G401.6 (cell line): ENCODE results near the gene PHACTR3.

ENCODE experiments used
- FAIRE-seq: peaks from 2 replicates; lab custom pipeline; 2012; peaks lifted over from hg19 to GRCh38; lab: Jason Lieb, UNC

The PHACTR3 gene

DNA sequence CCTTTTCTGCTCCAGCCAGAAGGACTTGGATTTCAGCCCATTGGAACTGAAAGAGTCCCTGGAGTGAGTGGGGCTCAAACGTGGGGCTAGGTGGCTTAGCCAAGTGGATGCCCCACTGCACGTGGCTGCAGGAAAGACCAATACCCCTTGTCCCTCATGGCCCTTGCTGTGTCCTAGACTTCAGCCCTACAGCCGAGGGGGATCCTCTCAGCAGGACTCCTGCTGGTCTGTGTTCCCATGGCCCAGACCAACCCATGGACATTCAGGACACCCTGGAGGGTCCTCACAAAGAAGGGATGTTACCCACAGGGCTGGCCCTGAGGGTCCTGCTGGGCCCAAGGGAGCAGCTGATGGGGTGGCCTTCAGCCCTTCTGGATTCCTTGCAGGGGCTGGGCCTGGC, 30.0 kb upstream of the PHACTR3 start:
- no peak for FAIRE-seq

DNA sequence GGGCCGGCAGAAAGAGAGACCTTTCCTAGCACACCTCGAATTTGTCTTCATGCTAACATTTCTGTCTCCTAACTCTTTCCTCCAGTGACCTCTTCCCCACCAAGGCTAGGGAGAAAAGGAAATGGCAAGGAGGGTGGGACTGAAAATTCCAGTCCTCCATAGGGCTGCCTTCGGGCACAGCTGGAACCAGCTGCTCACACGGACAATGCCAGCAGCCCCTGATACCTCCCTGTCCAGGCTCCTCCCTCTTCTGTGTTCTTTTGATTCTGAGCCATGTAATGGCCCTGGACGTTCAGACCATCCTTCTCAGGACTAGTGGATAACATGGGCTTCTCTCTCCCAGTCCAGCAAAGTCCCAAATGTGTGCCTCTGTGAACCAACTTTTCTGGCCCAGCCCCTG, 29.1 kb upstream of the PHACTR3 start:
- FAIRE-seq, result no peak

DNA sequence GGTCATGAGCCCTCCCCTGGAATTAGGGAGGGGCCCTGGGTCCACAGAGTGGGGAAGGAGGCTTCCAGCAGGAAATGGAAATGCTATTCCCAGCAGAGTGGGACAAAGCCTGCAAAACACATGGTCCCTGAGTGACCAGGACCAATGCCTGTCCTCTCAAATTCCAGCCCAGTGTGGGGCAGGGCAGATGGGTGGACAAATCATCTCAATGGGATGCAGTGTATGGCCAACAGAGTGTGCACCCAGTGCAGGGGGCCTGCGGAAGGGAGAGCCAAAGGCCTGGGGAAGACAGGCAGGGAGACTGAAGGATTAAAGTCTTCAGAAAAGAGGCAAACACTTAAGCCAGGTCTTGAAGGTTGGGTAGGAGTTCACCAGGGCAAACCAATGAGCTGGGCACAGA, 28.7 kb upstream of the PHACTR3 start:
- FAIRE-seq, result no peak

DNA sequence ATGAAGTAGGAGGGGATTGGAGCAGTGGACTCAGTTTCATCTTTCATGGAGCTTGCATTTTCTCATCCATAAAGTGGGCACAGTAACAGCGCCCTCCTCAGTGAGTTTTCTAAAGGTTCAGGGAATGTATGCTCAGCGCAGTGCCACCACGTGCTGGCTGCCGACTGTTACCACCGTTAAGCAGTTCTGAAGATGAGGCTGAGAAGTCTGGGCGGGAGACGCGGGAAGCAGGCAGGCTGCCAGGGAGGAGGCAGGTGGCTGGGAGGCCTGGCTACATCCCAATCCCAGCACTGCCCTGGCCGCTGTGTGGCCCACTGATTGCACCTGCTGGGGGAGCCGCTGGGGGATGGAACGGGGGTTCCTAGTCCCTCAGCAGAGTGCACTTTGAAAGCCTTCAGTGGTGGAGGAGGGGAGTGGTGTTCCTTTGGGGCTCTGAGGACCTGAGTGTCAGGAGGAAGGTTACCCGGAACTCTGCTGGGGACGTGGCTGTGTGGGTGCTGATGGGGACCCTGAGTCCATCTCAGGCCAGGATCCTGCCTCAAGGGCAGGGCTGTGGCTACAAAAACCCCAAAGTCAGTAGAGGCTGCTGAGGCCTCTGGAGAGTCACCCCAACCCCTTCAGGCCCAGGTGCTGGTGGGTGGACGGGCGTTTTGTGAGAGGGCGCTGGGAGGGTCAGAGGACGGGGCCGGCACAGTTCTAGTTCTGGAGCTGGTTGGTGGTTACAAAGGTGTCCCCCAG, 28.0 kb upstream of the PHACTR3 start:
- FAIRE-seq, result no peak

DNA sequence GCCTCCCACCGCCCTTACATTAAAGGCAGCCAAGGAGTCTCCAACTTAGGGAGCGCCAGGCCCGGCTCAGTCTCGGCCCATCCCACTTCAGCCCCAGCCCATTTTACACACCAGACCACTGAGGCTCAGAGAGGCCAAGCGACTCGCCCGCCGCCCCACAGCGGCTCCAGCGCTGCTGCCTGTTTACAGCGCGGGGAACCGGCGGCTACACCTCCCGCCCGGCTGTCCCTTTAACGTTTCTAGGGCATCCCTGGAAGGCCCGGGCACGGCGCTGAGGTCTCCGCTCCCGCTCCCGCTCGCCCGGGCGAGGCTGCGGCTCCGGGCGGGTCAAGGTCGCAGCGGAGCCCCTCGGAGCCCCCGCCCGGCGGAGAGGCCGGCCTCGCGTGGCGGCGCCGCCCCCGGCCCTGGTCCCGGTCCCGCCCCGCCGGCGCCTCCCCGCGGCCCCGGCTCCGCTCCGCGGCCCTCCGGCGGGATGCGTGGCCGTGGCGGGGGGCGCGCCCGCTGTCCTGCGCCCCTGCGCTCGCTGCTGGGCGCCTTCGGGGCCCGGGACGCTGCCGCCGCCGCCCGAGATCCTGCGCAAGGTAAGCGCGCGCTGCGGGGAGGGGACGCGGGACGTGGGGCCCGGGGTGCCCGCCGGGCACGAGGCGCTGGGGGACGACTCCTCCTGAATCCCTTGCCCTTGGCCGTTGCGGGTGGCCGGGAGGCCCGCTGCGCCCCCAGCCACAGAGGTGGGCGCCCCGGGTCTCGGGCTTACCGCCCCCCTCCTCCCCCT, 27.1 kb upstream of the PHACTR3 start:
- no peak for FAIRE-seq

DNA sequence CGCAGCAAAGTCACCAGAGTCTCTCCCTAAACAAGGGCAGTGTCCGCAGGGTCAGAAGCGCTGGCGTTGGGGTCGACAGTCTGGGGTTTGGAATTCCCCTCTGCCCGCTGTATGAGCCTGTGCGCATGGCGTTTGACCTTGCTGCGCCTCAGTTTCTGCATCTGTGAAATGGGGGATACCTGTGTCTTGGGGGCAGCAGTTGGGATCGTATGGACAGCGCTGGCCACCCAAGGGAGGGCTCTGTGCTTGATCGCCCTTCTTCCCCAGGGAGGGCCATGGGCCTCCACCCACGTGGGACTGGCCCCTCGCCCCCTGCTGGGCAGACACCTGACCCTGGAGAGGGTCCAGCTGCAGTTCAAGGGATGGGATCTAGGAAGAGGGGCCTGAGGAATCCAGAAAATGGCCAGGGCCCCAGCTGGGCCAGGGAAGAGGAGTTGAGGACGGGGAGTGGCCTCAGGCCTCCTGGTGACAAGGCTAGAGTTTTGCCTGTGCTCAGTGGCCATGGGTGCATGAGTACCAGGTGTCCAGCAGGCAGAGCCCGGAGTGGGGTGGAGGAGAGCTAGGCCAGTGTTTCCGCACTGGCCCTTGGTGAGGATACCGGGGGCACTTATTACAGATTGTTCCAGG, 26.4 kb upstream of the PHACTR3 start:
- no peak for FAIRE-seq

DNA sequence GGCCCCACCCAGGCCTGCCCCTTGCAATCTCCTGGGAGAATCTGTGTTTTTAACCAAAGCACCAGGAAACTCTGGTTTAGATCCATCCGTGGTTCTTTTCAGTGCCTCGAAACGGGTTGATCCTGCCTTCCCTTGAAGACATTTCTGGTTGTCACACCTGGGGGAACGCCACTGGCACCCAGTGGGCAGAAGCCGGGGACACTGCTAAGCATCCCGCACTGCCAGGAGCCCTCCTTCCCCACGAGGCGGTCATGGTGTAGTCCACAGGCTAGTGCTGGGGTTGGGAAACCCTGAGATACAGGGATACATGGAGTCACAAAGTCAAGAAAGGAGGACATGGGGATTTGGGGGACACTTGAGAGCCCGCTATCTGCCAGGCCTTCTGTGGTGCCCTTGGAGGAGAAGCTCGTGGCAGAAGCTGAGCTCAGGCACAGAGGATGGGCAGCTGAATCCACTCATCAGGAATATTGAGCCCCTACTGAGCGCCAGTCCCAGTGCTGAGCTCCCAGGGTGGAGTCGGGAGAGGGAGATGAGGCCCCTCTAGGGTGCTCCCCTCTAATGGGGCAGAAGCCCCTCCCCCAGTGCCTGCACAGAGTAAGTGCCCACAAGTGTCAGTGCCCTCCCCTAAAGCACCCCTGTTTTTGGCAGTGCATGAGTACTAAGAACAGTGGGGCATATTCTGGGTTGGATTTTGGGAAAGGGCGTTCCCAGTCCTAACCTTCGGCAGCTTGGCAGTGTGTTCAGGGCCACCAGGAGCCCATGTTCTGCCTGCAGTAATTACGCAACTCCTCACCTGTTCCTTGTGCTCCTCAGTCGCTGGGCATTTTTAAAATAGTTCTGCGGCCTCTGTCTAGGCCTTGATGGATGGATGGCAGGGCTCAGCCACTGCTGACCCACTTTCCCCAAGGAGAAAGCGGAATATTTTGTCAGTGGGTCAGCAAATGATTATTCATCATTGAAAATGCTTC, 25.6 kb upstream of the PHACTR3 start:
- no peak for FAIRE-seq

DNA sequence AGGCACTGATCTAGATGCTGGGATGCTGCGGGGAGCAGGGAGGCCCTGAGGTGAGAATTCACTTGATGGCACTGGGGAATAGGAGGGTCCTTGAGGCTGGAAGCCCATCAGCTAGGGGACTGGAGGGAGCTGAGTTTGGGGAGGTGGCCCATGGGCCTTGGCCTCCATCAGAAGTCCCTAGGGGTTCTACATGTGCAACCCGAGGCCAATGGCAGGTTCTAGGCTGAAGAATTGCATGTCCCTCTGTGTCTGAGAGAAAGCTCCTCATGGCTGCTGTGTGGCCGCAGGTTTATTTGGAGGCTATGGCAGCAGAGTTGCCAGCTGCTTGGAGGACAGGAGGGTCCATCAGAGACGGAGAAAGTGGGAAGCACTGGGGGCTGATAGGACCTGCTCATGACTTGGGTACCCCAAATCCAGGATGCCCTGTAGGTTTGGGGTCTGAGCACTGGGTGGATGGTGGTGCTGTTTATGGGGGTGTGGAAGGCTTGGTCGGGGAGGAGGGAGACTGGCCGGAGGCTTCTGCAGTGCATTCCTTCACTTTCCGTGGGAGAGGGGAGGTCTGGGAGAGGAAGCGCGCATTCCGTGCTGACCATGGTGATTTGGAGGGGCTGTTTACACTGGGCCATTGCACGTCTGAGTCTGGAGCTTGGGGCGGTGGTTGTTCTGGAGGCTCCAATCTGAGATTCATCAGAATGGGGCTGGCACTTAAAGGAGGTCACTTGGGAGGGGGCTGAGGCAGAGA, 24.8 kb upstream of the PHACTR3 start:
- no peak for FAIRE-seq

DNA sequence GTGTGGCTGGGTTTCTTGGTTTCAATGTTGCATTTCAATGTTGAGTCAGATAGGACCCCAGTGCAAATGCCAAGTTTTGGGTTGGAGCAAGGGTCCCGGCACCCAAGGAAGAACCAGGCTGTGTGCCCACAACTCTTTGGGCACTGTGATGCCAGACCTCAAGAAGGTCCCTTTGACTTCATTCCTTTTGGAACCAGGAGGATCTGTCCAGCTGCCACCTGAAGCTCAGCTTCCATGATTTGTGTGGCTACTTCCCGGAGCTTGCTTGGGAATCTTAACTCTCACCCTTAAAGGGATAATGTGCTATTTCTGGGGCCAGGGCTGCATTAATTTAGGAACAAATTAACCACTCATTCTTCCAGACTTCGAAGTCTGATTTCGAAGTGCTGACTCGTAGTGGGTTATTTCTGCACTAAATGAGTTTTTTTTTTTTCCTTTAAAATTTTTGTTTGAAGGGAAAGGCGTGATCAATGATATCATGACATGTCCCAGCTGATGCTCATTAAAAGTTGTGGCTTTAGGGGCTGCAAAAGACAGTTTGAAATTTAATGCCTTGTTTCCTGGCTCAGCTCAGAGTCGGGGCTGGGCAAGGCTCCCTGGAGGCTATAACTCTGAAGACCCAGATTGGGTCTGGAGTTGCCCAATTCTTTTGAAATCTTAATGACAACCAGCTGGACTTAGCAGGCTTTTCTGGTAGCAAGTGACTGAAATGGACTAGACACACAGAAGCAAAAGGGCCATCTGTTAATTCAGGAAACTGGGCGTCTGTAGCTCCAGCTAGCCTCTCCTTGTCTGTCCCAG, 24.0 kb upstream of the PHACTR3 start:
- no peak for FAIRE-seq

DNA sequence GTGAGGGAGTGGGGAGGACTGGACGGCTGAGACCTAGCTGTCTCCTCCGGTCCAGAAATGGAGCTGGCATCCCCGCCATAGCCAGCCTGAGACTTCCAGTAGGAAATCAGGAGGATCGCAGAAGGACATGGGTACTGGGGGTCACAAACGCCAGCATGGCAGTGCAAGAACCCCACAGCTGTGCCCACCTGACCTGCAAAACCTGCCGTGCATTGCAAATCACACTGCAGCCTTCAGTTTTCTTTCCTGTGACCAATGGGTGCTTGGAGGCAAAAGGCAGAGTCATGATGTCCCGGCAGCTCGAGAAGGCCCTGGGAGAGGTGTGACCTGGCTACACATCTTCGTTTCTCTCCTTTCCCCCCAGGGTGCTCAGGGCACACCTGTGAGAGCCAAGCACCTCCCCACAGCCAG, 23.3 kb upstream of the PHACTR3 start:
- no peak for FAIRE-seq

DNA sequence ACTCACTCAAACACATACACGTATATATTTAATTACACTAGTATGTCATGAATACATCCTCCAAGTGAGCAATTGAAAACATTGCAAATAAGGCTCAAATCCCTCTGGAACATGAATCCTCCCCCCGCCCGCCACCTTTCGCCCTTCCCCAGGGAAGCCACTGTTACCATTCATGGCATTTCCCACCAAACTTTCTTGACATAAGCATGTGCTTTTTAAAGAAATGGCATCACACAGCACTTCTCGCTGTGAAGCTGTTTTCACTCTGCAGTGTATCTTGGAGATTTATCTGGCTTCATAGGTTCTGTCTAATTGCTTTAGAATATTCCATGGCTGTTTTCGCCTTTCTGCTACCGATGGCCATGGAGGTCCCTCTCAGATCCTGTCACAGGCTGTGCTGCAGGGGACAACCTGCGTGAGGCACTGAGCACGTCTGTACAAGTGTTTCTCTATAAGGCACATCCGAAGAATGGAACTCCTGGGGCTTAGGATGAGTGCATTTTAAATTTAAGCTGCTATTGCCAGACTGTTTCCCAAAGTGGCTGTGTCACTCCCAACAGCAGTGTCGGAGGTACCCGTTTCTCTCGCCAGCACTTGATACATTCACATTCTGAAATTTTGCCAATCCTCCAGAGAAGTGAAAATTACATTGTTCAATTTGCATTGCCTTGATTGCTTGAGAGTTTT, 22.2 kb upstream of the PHACTR3 start:
- no peak for FAIRE-seq

DNA sequence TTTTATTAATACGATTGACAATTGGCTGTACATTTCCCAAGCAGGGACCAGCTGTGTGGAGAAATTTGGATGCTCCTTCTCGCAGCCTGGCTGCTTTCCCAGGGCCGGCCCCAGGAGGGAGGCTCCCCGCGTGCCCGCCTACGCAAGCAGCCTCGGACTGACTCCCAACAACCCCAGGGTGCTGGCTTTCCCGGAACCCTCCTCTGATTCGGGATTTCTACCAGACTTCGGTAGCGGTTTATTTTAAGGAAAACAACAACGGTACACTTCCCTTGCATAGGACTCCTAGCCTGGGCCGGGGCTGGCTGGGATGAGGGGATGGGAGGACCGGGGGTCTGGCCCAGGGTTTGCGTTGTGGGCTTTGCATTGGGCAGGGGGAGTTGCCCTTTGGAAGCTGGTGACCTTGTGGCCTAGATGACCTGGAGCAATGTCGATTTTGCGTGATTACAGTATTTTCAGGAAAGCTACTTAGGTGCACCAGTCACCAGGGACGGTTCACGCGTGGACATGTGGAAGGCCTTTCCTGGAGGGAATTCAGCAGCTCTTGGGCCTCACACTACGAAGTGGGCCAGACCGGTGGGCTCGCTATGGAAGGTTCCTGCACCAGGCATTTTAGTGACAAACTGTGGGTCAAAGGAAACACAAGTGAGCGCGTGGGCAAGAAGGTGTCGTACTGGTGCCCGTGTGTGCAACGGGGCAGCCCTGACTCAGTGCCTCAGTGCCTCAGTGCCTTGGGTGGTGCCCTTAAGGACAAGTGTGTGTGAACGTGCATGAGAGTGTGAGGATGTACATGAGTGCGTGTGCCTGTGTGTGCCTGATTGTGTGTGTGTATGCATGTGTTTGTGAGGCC, 20.7 kb upstream of the PHACTR3 start:
- no peak for FAIRE-seq

DNA sequence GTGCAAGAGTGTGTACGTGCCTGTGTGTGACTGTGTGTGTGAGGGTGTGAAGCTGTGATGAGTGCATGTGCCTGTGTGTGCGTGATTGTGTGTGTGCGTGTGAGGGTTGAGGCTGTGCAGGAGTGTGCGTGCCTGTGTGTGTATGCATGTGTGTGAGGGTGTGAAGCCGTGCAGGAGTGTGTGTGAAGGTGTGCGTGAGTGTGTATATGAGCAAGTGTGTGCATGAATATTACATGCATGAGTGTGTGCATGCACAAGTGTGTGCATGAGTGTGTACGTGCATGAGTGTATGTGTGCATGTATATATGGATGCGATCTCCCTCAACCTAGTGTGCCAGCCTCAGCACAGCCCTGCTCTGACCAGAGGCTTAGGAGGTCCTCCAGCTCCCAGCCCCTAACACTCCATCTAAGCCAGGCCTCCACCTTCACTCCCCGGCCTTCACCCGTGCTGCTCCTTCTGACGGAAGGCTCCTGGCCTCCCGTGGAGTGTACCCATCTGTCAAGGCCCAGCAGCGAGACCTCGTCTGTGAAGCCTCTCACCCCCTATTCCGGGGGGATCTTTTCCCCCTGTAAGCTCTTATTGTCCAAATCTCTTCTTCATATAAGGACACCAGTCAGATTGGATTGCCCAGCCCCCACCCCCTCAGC, 19.9 kb upstream of the PHACTR3 start:
- no peak for FAIRE-seq

DNA sequence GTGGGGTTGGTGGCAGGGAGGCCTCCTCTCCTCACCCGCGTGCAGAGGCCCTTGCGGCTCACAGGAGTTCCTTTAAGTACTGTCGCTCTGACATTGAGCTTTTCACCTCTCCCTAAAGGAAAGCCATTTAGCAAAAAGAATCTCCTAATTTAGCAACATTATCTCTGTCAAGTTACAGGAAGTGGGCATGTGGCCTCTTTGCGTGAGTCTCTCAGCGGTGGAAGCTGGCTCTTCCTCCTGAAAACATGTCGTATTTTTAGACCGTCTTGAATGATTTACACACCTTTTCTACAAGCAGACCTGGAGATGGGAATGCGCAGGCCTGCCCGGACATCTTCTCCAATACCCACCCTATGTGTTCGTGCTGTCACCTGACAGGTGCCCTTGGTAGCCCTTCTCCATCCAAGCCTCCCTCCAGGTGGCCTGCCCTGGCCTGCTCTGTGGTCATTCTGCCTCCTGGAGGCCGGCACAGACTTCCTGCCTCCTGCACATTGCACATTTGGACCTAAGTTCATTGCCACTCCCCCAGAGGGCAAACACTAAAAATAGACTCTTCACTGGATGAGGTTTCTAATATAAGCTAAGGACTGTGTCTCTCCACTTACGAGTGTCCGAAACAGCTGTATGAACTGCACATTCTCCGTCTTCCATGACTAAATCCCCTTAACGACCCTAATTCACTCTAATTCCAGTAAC, 18.5 kb upstream of the PHACTR3 start:
- no peak for FAIRE-seq

DNA sequence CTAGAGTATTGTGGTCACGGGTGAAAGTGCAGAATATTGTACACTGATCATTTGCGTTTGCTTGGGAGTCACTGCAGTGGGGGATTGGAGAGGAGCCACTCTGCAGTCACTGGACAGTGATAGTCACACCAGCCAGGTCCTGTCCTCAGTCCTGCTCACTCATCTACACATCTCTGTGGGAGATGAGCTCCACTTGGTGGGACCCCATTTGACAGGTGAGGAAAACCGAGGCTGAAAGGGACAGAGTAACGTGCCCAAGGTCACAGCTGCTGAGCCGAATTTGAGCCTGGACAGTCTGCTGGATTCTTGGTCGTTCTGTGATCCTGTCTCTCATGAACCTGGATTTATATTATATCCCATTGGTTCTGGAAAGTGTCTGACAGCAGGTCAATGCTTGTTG, 17.7 kb upstream of the PHACTR3 start:
- no peak for FAIRE-seq

DNA sequence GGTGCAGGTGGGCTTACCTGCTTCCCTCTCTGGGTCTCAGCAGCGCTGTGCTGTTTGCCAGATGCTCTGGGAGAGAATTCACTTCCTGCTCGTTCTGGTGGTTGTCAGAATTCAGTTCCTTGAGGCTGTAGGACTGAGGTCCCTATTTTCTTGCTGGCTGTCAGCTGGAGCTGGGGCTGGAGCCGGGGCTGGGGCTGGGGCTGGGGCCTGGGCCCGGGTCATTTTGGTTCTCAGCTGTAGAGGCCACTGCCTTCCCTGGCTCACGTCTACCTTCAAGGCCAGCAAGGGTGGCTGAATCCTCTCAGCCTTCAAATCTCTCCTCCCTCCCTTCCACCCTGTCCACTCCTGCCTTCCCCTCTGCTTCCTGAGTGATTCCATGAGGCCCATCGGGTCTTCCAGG, 16.8 kb upstream of the PHACTR3 start:
- no peak for FAIRE-seq

DNA sequence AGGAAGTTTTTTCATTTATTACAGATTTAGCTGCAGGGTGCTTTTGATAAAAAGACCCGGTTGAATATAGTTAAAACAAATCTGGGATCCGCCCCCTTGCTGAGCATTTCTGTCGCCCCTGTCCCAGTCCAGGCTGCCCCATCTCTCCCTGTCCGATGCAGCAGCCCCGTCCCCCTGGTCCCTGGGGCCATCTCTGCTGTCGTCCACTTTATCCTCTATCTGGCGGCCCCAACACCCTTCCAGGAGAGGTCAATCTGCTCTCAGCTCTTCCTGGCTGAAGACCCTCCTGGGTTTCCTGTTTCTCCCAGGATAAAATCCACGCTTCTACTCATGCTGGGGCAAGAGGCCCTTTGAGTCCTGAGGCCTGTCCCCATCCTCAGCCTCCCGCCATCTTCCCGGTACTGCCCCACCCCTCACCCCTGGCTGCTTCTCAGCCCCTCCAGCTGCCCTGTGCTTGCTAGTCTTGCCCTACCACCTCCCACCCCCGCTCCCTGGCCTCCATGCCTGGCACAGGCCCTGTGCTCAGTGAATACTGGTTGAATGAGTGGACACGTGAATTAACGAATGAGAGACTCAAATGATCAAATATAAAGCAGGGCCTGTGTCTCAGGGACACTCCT, 16.0 kb upstream of the PHACTR3 start:
- no peak for FAIRE-seq
